Smooth muscle cell (in vitro differentiated cells): ENCODE measurements around the gene CAGE1. TPM values are rescaled to one million over a fixed set of nuclear protein-coding genes. Genes with fewer than 3 reads are reported as not detected.

Source experiments
- DNase-seq: peaks from one replicate; lab custom pipeline; 2025; ENCODE audit not compliant: unreplicated experiment; lab: John Stamatoyannopoulos, UW
- H2AFZ ChIP-seq: fragments of 200-600 bp; sonication (generic); 2 replicates; pipeline ENCODE4 v1.6.0; 2016; ENCODE audit warnings: antibody characterized with exemption, low read depth, mild to moderate bottlenecking
- H3F3A ChIP-seq: fragments of 200-600 bp; sonication (generic); 2 replicates; pipeline ENCODE4 v1.6.0; 2017; ENCODE audit warnings: antibody characterized with exemption, low read depth
- H3K27ac ChIP-seq: fragments of 200-600 bp; sonication (generic); 2 replicates; pipeline ENCODE4 v1.5.1; 2016; ENCODE audit warnings: low read depth, mild to moderate bottlenecking
- H3K27me3 ChIP-seq: fragments of 200-600 bp; sonication (generic); 2 replicates; pipeline ENCODE4 v1.6.1; 2016; ENCODE audit warnings: low read depth, mild to moderate bottlenecking
- H3K36me3 ChIP-seq: fragments of 200-600 bp; sonication (generic); 2 replicates; pipeline ENCODE4 v1.5.1; 2016; ENCODE audit warnings: low read depth
- H3K4me1 ChIP-seq: fragments of 200-600 bp; sonication (generic); 2 replicates; pipeline ENCODE4 v1.5.1; 2016; ENCODE audit warnings: low read depth
- H3K4me2 ChIP-seq: fragments of 200-600 bp; sonication (generic); 2 replicates; pipeline ENCODE4 v1.6.0; 2016; ENCODE audit warnings: mild to moderate bottlenecking
- H3K4me3 ChIP-seq: fragments of 200-600 bp; sonication (generic); 2 replicates; pipeline ENCODE4 v1.5.1; 2016; ENCODE audit warnings: mild to moderate bottlenecking
- H3K79me2 ChIP-seq: fragments of 200-600 bp; sonication (generic); 2 replicates; pipeline ENCODE4 v1.6.0; 2016; ENCODE audit warnings: low read depth, mild to moderate bottlenecking
- H3K9ac ChIP-seq: fragments of 200-600 bp; sonication (generic); 2 replicates; pipeline ENCODE4 v1.6.0; 2016; ENCODE audit warnings: low read depth
- H3K9me3 ChIP-seq: fragments of 200-600 bp; sonication (generic); replicated peaks from 2 replicates; pipeline ENCODE4 v1.5.1; 2016; ENCODE audit warnings: low read depth
- H4K20me1 ChIP-seq: fragments of 200-600 bp; sonication (generic); 2 replicates; pipeline ENCODE4 v1.6.0; 2016; ENCODE audit warnings: low read depth
- CTCF ChIP-seq: fragments of 200-600 bp; sonication (generic); IDR thresholded peaks from 2 replicates; pipeline ENCODE4 v1.5.1; 2017; ENCODE audit warnings: borderline replicate concordance, mild to moderate bottlenecking, antibody characterized with exemption; ENCODE audit not compliant: insufficient read depth, poor library complexity, severe bottlenecking
- WGBS: methylation state at CpG from one replicate; pipeline ENCODE4 v1.1.7; 2016; ENCODE audit warnings: low lambda C conversion rate; 5-methylcytosine and 5-hydroxymethylcytosine counted together
- polyA plus RNA-seq: library from polyadenylated mRNA; unstranded; fragments of >200 nt; fragmentation: Nextera tagmentation; extraction: Ambion mirVana; gene quantifications from 2 replicates; pipeline ENCODE4 v1.2.1, GENCODE V29; 2016
- total RNA-seq: library from RNA; depleted of rRNA; stranded (reverse); fragments of >200 nt; gene quantifications from 2 replicates; pipeline ENCODE4 v1.2.3, GENCODE V29; 2014

Gene CAGE1
- total and polyA plus RNA-seq, 2 experiments from 2014 or later: not detected

DNA sequence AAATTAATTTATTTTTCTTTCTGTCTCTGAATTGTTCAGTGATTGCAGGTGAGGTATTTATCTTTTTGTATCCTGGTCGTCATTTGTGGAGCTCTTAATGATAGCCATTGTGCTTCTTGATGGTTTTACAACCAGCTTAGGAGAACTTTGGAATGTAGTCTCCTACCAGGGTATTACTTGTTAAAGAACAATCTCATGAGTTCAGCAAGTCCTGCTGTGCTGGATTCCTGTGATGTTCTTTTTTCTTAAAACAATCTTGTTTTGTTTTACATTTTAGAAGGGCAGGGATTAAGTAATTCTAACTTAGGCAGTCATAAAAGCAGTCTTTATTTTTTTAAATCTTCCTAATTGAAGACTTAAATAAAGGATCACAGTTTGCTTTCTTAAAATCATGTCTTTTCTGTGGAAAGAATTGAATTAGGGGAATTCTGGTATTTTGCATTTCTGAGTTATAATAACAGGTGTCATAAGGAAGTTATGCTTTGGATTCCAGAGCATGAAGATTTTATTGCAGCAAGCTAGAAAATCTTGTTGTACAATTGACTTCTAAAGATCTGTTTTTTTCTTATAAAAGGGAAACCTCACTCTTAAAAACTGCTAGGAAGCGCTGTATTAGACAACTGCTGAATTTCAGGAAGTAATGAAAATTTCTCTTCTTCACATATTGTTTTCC lies 23.7 kb upstream of the CAGE1 start:
- 50% methylated on average over 2 of the region's 2 CpGs for WGBS

GRCh38 chr6:7411328-7411727 lies 21.8 kb upstream of the CAGE1 start:
- WGBS: 95% methylated on average over 2 of the region's 2 CpGs
- no peaks in the 10 kb centered on the region for H3F3A ChIP-seq
- DNase-seq: no peak

More for the DNA sequence above, 23.7 kb upstream of the CAGE1 start:
- H3K27me3 ChIP-seq: no peaks in the 10 kb centered on the region
- no peak overlapping the region for H3K4me3 ChIP-seq
- TF ChIP-seq CTCF: no peak
- DNase-seq: no peak
- H3K27ac ChIP-seq: peak overlapping the region; percentile 63
- no peaks in the 10 kb centered on the region for H3F3A ChIP-seq
- no peak overlapping the region for H3K9ac ChIP-seq
- H2AFZ ChIP-seq: no peak overlapping the region
- no peaks in the 10 kb centered on the region for H4K20me1 ChIP-seq
- H3K9me3 ChIP-seq: no peaks in the 10 kb centered on the region
- peaks cover 22% of the 10 kb centered on the region for H3K4me1 ChIP-seq
- H3K36me3 ChIP-seq: peaks cover 12% of the 10 kb centered on the region
- no peaks in the 10 kb centered on the region for H3K79me2 ChIP-seq
- peak overlapping the region; percentile 11 for H3K4me2 ChIP-seq

GRCh38 chr6:7410851-7411250 lies 21.3 kb upstream of the CAGE1 start:
- no peak overlapping the region for H3K4me2 ChIP-seq
- no peaks in the 10 kb centered on the region for H3K9me3 ChIP-seq
- no peak overlapping the region for H2AFZ ChIP-seq
- H3F3A ChIP-seq: no peaks in the 10 kb centered on the region
- peaks cover 15% of the 10 kb centered on the region for H3K36me3 ChIP-seq
- 97% methylated on average over 4 of the region's 4 CpGs for WGBS
- no peak overlapping the region for H3K4me3 ChIP-seq
- peaks cover 22% of the 10 kb centered on the region for H3K4me1 ChIP-seq
- H3K79me2 ChIP-seq: no peaks in the 10 kb centered on the region
- H4K20me1 ChIP-seq: no peaks in the 10 kb centered on the region
- no peak overlapping the region for H3K27ac ChIP-seq
- no peaks in the 10 kb centered on the region for H3K27me3 ChIP-seq
- no peak for DNase-seq
- H3K9ac ChIP-seq: no peak overlapping the region
- no peak for TF ChIP-seq CTCF

More at GRCh38 chr6:7411328-7411727, 21.8 kb upstream of the CAGE1 start:
- TF ChIP-seq CTCF: no peak
- Histone ChIP-seq H4K20me1 (no peaks in the 10 kb centered on the region), H3K4me1 (peaks cover 22% of the 10 kb centered on the region), H3K9ac (no peak overlapping the region), H3K4me2 (no peak overlapping the region), H3K4me3 (no peak overlapping the region), H3K79me2 (no peaks in the 10 kb centered on the region), H3K9me3 (no peaks in the 10 kb centered on the region), H3K36me3 (peaks cover 15% of the 10 kb centered on the region), H3K27ac (no peak overlapping the region), H2AFZ (no peak overlapping the region), H3K27me3 (no peaks in the 10 kb centered on the region)

- Histone ChIP-seq H3K79me2 (no peaks in the 10 kb centered on the region), H3K4me2 (no peak overlapping the region), H3K4me1 (peaks cover 22% of the 10 kb centered on the region), H4K20me1 (no peaks in the 10 kb centered on the region), H3F3A (no peaks in the 10 kb centered on the region), H3K9me3 (no peaks in the 10 kb centered on the region), H3K27me3 (no peaks in the 10 kb centered on the region), H3K9ac (no peak overlapping the region), H3K27ac (no peak overlapping the region), H3K36me3 (peaks cover 15% of the 10 kb centered on the region), H3K4me3 (no peak overlapping the region), H2AFZ (no peak overlapping the region)
- 78% methylated on average over 6 of the region's 6 CpGs for WGBS
- no peak for DNase-seq
- no peak for TF ChIP-seq CTCF
Measured at GRCh38 chr6:7409740-7410139, 20.2 kb upstream of the CAGE1 start.
